ENCODE data around the gene LSM7. TPM values are rescaled to one million over a fixed set of nuclear protein-coding genes. Genes with fewer than 3 reads are reported as not detected.

The LSM7 gene
- total and polyA plus RNA-seq, 2 of the 13 experiments (the other 11 are each of a cell fraction or from before 2014, with no cell fraction given): 140 to 205 TPM

- H3K4me1 ChIP-seq (ENCODE audit: insufficient read depth, low read length): peaks cover 9% of the 10 kb centered on the region
- peaks cover 19 to 69% of the 10 kb centered on the region in 2 experiments for H3K27me3 ChIP-seq (ENCODE audit: control insufficient read depth in 1 of 2, insufficient read depth in 2 of 2, low read length in 2 of 2)
- 58% methylated on average over 9 of the region's 16 CpGs for WGBS (ENCODE audit: low lambda C conversion rate)
- H3K4me3 ChIP-seq (replicated peaks in 1 of 3; ENCODE audit: insufficient read depth in 1 of 3, low read depth in 2 of 3, low read length in 3 of 3): no peak overlapping the region
- H3K9ac ChIP-seq (ENCODE audit: insufficient read depth, low read depth, low read length): no peak overlapping the region
- in situ Hi-C loops (cut with HindIII; ENCODE audit: extremely low pct_ligation_motif_present, low pct_unique_long_range_greater_than_20kb) (no loop called here), intact Hi-C loops (cut with micrococcal nuclease; ENCODE audit: unreplicated experiment) (no loop called here)
- H4K20me1 ChIP-seq (ENCODE audit: insufficient read depth, low read length): no peaks in the 10 kb centered on the region
- ATAC-seq: no peak
- no peak overlapping the region for H2AFZ ChIP-seq (ENCODE audit: low read length)
- no peak for DNase-seq (ENCODE audit: low spot score)
- ChIA-PET CTCF (ENCODE audit: low intra/inter-chr PET ratio, low total read pairs) (no interaction called here), POLR2A (no interaction called here)
- FAIRE-seq: no peak
- no peaks in the 10 kb centered on the region for H3K79me2 ChIP-seq (ENCODE audit: insufficient read depth, low read length)
- H3K27ac ChIP-seq (ENCODE audit: extremely low read length, insufficient read depth, low read length): no peak overlapping the region
- no TSS peak for BruUV-seq (replicated peaks)
- no peak overlapping the region for H3K4me2 ChIP-seq (ENCODE audit: low read depth, low read length)
- no peaks in the 10 kb centered on the region for H3K9me3 ChIP-seq (ENCODE audit: low read length)
- H3K36me3 ChIP-seq (replicated peaks in 1 of 2; ENCODE audit: control insufficient read depth in 1 of 2, insufficient read depth in 2 of 2, low read length in 2 of 2): no peaks in the 10 kb centered on the region
- TF ChIP-seq PHF21A (CRISPR knock-in tag; IDR thresholded peaks at IDR 0.05) (no peak), ZNF430 (CRISPR knock-in tag; IDR thresholded peaks at IDR 0.05) (no peak), RNF219 (CRISPR knock-in tag; IDR thresholded peaks at IDR 0.05) (no peak), ZNF292 (CRISPR knock-in tag; IDR thresholded peaks at IDR 0.05; ENCODE audit: borderline replicate concordance, low read depth) (no peak), HNF4G (IDR thresholded peaks at IDR 0.05; ENCODE audit: borderline replicate concordance, low read depth, low read length) (no peak), HNF4G (CRISPR knock-in tag; IDR thresholded peaks at IDR 0.05; ENCODE audit: borderline replicate concordance, low read depth) (no peak), CBX1 (IDR thresholded peaks at IDR 0.05; ENCODE audit: low read depth) (no peak), GTF2F1 (IDR thresholded peaks at IDR 0.05; ENCODE audit: low read length) (no peak), IRF2 (CRISPR knock-in tag; IDR thresholded peaks at IDR 0.05) (no peak), HNRNPK (IDR thresholded peaks at IDR 0.05; ENCODE audit: low read depth, low read length, poor library complexity, severe bottlenecking) (no peak), NCOA2 (CRISPR knock-in tag; IDR thresholded peaks at IDR 0.05) (no peak), THAP8 (CRISPR knock-in tag; IDR thresholded peaks at IDR 0.05; ENCODE audit: borderline replicate concordance) (no peak), GMEB1 (CRISPR knock-in tag; IDR thresholded peaks at IDR 0.05; ENCODE audit: borderline replicate concordance) (no peak), ZNF720 (CRISPR knock-in tag; IDR thresholded peaks at IDR 0.05) (no peak), KAT8 (CRISPR knock-in tag; IDR thresholded peaks at IDR 0.05) (no peak), ZNF431 (CRISPR knock-in tag; IDR thresholded peaks at IDR 0.05; ENCODE audit: borderline replicate concordance, low read depth) (no peak), DNMT1 (CRISPR knock-in tag; IDR thresholded peaks at IDR 0.05) (no peak)
- TF ChIP-seq, protein P1, sequence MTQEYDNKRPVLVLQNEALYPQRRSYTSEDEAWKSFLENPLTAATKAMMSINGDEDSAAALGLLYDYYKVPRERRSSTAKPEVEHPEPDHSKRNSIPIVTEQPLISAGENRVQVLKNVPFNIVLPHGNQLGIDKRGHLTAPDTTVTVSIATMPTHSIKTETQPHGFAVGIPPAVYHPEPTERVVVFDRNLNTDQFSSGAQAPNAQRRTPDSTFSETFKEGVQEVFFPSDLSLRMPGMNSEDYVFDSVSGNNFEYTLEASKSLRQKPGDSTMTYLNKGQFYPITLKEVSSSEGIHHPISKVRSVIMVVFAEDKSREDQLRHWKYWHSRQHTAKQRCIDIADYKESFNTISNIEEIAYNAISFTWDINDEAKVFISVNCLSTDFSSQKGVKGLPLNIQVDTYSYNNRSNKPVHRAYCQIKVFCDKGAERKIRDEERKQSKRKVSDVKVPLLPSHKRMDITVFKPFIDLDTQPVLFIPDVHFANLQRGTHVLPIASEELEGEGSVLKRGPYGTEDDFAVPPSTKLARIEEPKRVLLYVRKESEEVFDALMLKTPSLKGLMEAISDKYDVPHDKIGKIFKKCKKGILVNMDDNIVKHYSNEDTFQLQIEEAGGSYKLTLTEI (CRISPR knock-in tag; conservative IDR thresholded peaks at IDR 0.05): no peak
- TF ChIP-seq, protein P2, sequence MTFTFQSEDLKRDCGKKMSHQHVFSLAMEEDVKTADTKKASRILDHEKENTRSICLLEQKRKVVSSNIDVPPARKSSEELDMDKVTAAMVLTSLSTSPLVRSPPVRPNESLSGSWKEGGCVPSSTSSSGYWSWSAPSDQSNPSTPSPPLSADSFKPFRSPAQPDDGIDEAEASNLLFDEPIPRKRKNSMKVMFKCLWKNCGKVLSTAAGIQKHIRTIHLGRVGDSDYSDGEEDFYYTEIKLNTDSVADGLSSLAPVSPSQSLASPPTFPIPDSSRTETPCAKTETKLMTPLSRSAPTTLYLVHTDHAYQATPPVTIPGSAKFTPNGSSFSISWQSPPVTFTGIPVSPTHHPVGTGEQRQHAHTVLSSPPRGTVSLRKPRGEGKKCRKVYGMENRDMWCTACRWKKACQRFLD (CRISPR knock-in tag; IDR thresholded peaks at IDR 0.05; ENCODE audit: borderline replicate concordance): no peak
Observed at GRCh38 chr19:2296141-2296540, 32.2 kb downstream of the LSM7 start.

Measured in HepG2 (cell line).